ENCODE measurements around the gene SF3B2. TPM values are rescaled to one million over a fixed set of nuclear protein-coding genes. Genes with fewer than 3 reads are reported as not detected.

Gene SF3B2
- total and polyA plus RNA-seq, 9 donors: 113 to 203 (median 189) TPM

DNA sequence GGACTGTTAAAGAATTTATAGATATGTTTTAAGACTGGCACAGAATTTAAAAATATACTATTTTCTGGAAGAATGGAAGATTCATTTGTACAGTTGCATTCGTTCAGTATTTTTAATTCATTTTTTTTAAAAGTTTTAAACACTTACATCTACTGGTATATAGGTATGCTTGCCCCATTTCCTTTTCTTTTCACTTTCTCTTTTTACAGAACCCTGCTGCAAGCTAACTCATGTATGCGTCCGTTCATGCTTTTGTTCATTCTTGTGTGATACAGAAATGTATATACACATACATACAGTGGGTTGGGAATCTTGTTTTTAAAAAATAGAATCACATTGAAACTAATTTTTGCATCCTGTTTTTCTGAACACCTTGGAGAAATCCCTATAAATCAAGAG lies 48.9 kb downstream of the SF3B2 start:
- H3K36me3 ChIP-seq: no peaks in the 10 kb centered on the region
- no peak overlapping the region for H3K4me3 ChIP-seq
- WGBS, 3 donors: 70 to 78% (median 76%) methylated on average over 3 of the region's 3 CpGs
- peaks cover 8% of the 10 kb centered on the region for H3K4me1 ChIP-seq (ENCODE audit: insufficient read depth)
- no peak for TF ChIP-seq POLR2A (IDR thresholded peaks at IDR 0.05)
- no peak for TF ChIP-seq EP300 (IDR thresholded peaks at IDR 0.05)
- TF ChIP-seq, protein P1, sequence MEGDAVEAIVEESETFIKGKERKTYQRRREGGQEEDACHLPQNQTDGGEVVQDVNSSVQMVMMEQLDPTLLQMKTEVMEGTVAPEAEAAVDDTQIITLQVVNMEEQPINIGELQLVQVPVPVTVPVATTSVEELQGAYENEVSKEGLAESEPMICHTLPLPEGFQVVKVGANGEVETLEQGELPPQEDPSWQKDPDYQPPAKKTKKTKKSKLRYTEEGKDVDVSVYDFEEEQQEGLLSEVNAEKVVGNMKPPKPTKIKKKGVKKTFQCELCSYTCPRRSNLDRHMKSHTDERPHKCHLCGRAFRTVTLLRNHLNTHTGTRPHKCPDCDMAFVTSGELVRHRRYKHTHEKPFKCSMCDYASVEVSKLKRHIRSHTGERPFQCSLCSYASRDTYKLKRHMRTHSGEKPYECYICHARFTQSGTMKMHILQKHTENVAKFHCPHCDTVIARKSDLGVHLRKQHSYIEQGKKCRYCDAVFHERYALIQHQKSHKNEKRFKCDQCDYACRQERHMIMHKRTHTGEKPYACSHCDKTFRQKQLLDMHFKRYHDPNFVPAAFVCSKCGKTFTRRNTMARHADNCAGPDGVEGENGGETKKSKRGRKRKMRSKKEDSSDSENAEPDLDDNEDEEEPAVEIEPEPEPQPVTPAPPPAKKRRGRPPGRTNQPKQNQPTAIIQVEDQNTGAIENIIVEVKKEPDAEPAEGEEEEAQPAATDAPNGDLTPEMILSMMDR (IDR thresholded peaks at IDR 0.05): no peak
- intact Hi-C loops (cut with DNase I): no loop called here
- H3K9me3 ChIP-seq: no peaks in the 10 kb centered on the region
- no peak overlapping the region for H3K27ac ChIP-seq
- H3K27me3 ChIP-seq: no peaks in the 10 kb centered on the region
- no peak for DNase-seq

GRCh38 chr11:66104057-66104638 lies 52.0 kb downstream of the SF3B2 start:
- Histone ChIP-seq H3K36me3 (no peaks in the 10 kb centered on the region), H3K4me1 (ENCODE audit: insufficient read depth) (peaks cover 8% of the 10 kb centered on the region), H3K9me3 (no peaks in the 10 kb centered on the region), H3K27ac (no peak overlapping the region), H3K4me3 (no peak overlapping the region), H3K27me3 (no peaks in the 10 kb centered on the region)
- intact Hi-C loops (cut with DNase I): no loop called here
- DNase-seq: no peak
- WGBS, 3 donors: 88 to 94% (median 92%) methylated on average over 4 of the region's 4 CpGs
- TF ChIP-seq EP300 (IDR thresholded peaks at IDR 0.05): no peak
- TF ChIP-seq POLR2A (IDR thresholded peaks at IDR 0.05): no peak
- TF ChIP-seq, protein P1 (IDR thresholded peaks at IDR 0.05): no peak

DNA sequence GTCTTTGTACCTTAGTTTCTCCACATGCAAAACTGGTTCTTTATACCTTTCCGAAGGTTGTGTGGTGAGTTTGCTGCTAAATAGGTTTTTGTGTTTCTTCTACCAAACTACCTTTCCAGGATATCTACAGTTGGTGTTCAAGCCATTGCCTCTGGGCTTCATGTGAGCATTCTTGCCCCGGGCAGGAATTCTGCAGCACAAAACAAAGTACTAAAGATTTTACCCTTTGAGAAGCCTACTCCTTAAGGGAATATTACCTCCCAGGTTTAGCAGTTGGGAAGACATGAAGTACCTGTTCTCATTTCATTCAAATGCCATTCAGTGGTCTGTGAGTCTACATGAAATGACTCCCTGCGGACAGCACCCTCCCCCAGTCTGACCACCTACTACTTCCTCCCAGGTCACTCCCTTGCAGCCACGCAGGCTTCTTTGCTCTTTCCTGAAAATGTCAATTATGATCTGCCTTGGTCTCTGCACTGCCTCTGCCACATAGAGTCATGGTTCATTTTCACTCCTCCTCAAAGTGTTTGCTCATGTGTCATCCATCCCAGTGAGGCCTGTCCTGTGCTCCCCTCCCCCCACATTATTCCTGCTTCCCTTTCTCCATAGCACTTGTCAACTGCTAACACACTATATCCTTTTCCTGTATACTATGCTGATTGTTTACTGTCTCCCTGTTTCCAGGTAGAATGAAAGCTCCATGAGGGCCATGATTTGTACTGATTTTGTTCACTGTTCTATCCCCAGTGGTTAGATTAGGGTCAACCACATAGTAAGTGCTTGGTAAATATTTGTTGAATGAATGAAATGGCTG lies 54.8 kb downstream of the SF3B2 start:
- Histone ChIP-seq H3K9me3 (no peaks in the 10 kb centered on the region), H3K4me3 (no peak overlapping the region), H3K27me3 (no peaks in the 10 kb centered on the region), H3K36me3 (no peaks in the 10 kb centered on the region), H3K27ac (no peak overlapping the region), H3K4me1 (ENCODE audit: insufficient read depth) (peaks cover 1% of the 10 kb centered on the region)
- intact Hi-C loops (cut with DNase I): no loop called here
- TF ChIP-seq, protein P1 (IDR thresholded peaks at IDR 0.05): no peak
- TF ChIP-seq EP300 (IDR thresholded peaks at IDR 0.05) (no peak), POLR2A (IDR thresholded peaks at IDR 0.05) (no peak)
- WGBS, 3 donors: 90 to 92% (median 90%) methylated on average over 4 of the region's 4 CpGs
- no peak for DNase-seq

- WGBS, 3 donors: 75 to 81% (median 80%) methylated on average over 3 of the region's 3 CpGs
- Histone ChIP-seq H3K36me3 (no peaks in the 10 kb centered on the region), H3K4me1 (ENCODE audit: insufficient read depth) (peaks cover 4% of the 10 kb centered on the region), H3K27ac (no peak overlapping the region), H3K27me3 (no peaks in the 10 kb centered on the region), H3K4me3 (no peak overlapping the region), H3K9me3 (no peaks in the 10 kb centered on the region)
- intact Hi-C loops (cut with DNase I): no loop called here
- TF ChIP-seq, protein P1 (IDR thresholded peaks at IDR 0.05): no peak
- no peak for TF ChIP-seq POLR2A (IDR thresholded peaks at IDR 0.05)
- no peak for DNase-seq
These were observed 55.7 kb downstream of the SF3B2 start for GRCh38 chr11:66107600-66108510.

All from ovary (tissue), 9 donors.